ENCODE results near the gene EIF4E1B. TPM values are rescaled to one million over a fixed set of nuclear protein-coding genes. Genes with fewer than 3 reads are reported as not detected.

The EIF4E1B gene
- total and polyA plus RNA-seq, 2 donors (not counting 1 experiment from before 2014, with no cell fraction given): not detected

DNA sequence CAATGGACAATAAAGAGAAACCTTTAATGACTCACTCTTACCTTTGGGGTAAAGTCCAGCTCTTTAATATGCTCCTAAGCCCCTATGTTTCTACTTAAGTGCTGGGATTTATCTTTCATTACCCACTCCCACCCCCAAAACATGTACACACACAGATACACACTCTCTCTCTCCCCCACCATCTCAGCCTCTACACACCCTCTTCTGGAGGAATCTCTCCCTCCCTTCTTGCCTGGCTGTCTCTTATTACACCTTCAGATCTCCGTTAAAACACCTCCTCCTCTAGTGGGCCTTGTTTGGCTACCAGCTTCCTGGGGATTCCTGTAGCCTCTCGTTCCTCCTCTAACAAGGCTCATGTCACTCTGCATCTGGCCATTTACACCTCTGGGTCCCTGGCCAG lies 27.4 kb upstream of the EIF4E1B start:
- H3K9ac ChIP-seq (ENCODE audit: insufficient read depth, low read length): no peak overlapping the region
- DNase-seq (ENCODE audit: low read depth in 2 of 2): no peak
- H3K4me3 ChIP-seq (replicated peaks in 1 of 4; ENCODE audit: control extremely low read depth in 1 of 4, insufficient read depth in 1 of 4, low read depth in 3 of 4, low read length in 4 of 4): no peak overlapping the region
- no peaks in the 10 kb centered on the region for H4K20me1 ChIP-seq (ENCODE audit: control insufficient read depth, extremely low read depth, insufficient read depth, low read length)
- H3K4me1 ChIP-seq (ENCODE audit: control insufficient read depth, extremely low read depth, insufficient read depth, low read length): no peaks in the 10 kb centered on the region
- H3K27ac ChIP-seq (ENCODE audit: insufficient read depth, low read length): no peak overlapping the region
- no peaks in the 10 kb centered on the region for H3K79me2 ChIP-seq (ENCODE audit: control insufficient read depth, insufficient read depth, low read length)
- no peaks in the 10 kb centered on the region for H3K9me3 ChIP-seq (ENCODE audit: control insufficient read depth, insufficient read depth, low read depth, low read length)
- no peaks in the 10 kb centered on the region for H3K27me3 ChIP-seq (ENCODE audit: control insufficient read depth, insufficient read depth, low read length)
- TF ChIP-seq, protein P1, sequence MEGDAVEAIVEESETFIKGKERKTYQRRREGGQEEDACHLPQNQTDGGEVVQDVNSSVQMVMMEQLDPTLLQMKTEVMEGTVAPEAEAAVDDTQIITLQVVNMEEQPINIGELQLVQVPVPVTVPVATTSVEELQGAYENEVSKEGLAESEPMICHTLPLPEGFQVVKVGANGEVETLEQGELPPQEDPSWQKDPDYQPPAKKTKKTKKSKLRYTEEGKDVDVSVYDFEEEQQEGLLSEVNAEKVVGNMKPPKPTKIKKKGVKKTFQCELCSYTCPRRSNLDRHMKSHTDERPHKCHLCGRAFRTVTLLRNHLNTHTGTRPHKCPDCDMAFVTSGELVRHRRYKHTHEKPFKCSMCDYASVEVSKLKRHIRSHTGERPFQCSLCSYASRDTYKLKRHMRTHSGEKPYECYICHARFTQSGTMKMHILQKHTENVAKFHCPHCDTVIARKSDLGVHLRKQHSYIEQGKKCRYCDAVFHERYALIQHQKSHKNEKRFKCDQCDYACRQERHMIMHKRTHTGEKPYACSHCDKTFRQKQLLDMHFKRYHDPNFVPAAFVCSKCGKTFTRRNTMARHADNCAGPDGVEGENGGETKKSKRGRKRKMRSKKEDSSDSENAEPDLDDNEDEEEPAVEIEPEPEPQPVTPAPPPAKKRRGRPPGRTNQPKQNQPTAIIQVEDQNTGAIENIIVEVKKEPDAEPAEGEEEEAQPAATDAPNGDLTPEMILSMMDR (conservative IDR thresholded peaks at IDR 0.05 in 1 of 2, IDR thresholded peaks at IDR 0.05 in 1 of 2; ENCODE audit: low read depth in 1 of 2, low read length in 2 of 2): no peak
- TF ChIP-seq EZH2 (IDR thresholded peaks at IDR 0.05; ENCODE audit: low read length, missing control alignments): no peak
- no peak overlapping the region for H3K4me2 ChIP-seq (ENCODE audit: extremely low read depth, insufficient read depth, low read length)
- H2AFZ ChIP-seq (ENCODE audit: low read length): no peak overlapping the region
- H3K36me3 ChIP-seq (ENCODE audit: control insufficient read depth, insufficient read depth, low read length): no peaks in the 10 kb centered on the region

DNA sequence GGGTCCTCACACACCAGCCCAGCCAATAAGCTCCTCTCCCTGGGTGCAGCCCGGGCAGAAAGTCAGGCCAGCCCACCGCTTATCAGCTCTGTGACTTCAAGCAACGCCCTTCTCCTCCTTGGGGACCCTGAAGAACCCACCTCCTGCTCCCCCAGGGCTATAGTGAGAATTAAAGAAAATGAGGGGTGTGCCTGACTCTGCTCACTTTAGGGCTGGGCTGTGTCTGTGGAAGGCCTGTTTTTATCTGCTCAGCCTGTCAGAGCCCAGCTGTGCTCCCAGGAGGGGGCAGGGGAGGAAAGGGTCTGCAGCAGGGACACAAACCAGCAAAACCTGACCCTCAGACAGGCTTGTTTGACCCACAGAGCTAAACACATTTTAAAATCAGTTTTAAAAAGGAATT lies 24.4 kb upstream of the EIF4E1B start:
- no peaks in the 10 kb centered on the region for H3K79me2 ChIP-seq (ENCODE audit: control insufficient read depth, insufficient read depth, low read length)
- DNase-seq (ENCODE audit: low read depth in 2 of 2): no peak
- H3K27me3 ChIP-seq (ENCODE audit: control insufficient read depth, insufficient read depth, low read length): no peaks in the 10 kb centered on the region
- no peak overlapping the region for H3K27ac ChIP-seq (ENCODE audit: insufficient read depth, low read length)
- no peaks in the 10 kb centered on the region for H3K36me3 ChIP-seq (ENCODE audit: control insufficient read depth, insufficient read depth, low read length)
- no peak overlapping the region for H3K4me2 ChIP-seq (ENCODE audit: extremely low read depth, insufficient read depth, low read length)
- H4K20me1 ChIP-seq (ENCODE audit: control insufficient read depth, extremely low read depth, insufficient read depth, low read length): no peaks in the 10 kb centered on the region
- H3K9me3 ChIP-seq (ENCODE audit: control insufficient read depth, insufficient read depth, low read depth, low read length): no peaks in the 10 kb centered on the region
- H3K9ac ChIP-seq (ENCODE audit: insufficient read depth, low read length): no peak overlapping the region
- TF ChIP-seq, protein P1 (conservative IDR thresholded peaks at IDR 0.05 in 1 of 2, IDR thresholded peaks at IDR 0.05 in 1 of 2; ENCODE audit: low read depth in 1 of 2, low read length in 2 of 2): no peak
- no peak for TF ChIP-seq EZH2 (IDR thresholded peaks at IDR 0.05; ENCODE audit: low read length, missing control alignments)
- H2AFZ ChIP-seq (ENCODE audit: low read length): no peak overlapping the region
- no peak overlapping the region for H3K4me3 ChIP-seq (replicated peaks in 1 of 4; ENCODE audit: control extremely low read depth in 1 of 4, insufficient read depth in 1 of 4, low read depth in 3 of 4, low read length in 4 of 4)
- H3K4me1 ChIP-seq (ENCODE audit: control insufficient read depth, extremely low read depth, insufficient read depth, low read length): no peaks in the 10 kb centered on the region

DNA sequence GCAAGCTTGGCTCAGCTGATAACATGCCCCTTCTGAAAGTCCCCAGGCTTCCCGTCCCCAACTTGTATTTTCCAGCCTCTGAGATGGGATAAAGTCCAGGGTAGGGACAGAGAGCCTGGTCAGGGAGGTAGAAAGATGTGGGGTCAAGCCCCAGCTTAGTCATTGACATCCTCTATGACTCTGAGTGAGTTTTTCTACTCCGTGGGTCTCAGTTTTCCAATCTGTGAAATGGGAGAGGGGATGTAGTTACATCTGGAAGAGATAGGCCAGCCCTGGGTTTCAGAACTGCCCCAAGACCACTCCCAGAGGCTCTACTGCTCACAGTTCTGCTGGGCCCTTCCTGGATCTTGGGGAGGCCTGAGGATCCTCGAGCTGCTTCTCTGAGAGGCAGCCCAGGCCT lies 23.6 kb upstream of the EIF4E1B start:
- Histone ChIP-seq H3K9ac (ENCODE audit: insufficient read depth, low read length) (no peak overlapping the region), H4K20me1 (ENCODE audit: control insufficient read depth, extremely low read depth, insufficient read depth, low read length) (no peaks in the 10 kb centered on the region), H3K79me2 (ENCODE audit: control insufficient read depth, insufficient read depth, low read length) (no peaks in the 10 kb centered on the region), H3K4me2 (ENCODE audit: extremely low read depth, insufficient read depth, low read length) (no peak overlapping the region), H2AFZ (ENCODE audit: low read length) (no peak overlapping the region), H3K9me3 (ENCODE audit: control insufficient read depth, insufficient read depth, low read depth, low read length) (no peaks in the 10 kb centered on the region), H3K27me3 (ENCODE audit: control insufficient read depth, insufficient read depth, low read length) (no peaks in the 10 kb centered on the region), H3K36me3 (ENCODE audit: control insufficient read depth, insufficient read depth, low read length) (no peaks in the 10 kb centered on the region), H3K4me1 (ENCODE audit: control insufficient read depth, extremely low read depth, insufficient read depth, low read length) (peaks cover 2% of the 10 kb centered on the region), H3K4me3 (replicated peaks in 1 of 4; ENCODE audit: control extremely low read depth in 1 of 4, insufficient read depth in 1 of 4, low read depth in 3 of 4, low read length in 4 of 4) (no peak overlapping the region), H3K27ac (ENCODE audit: insufficient read depth, low read length) (no peak overlapping the region)
- DNase-seq (ENCODE audit: low read depth in 2 of 2): no peak
- TF ChIP-seq, protein P1 (conservative IDR thresholded peaks at IDR 0.05 in 1 of 2, IDR thresholded peaks at IDR 0.05 in 1 of 2; ENCODE audit: low read depth in 1 of 2, low read length in 2 of 2): no peak
- TF ChIP-seq EZH2 (IDR thresholded peaks at IDR 0.05; ENCODE audit: low read length, missing control alignments): no peak
